Spleen (tissue), 11 donors: ENCODE data around the gene GPR50. TPM values are rescaled to one million over a fixed set of nuclear protein-coding genes. Genes with fewer than 3 reads are reported as not detected.

Experiments used
- DNase-seq: peaks from one replicate; pipeline ENCODE4 v3.0.0-alpha.2; 2020
- H3K27ac ChIP-seq, 8 donors: fragments of 200-600 bp; sonication (generic) in 7 of 8; 1 replicate in 4 of 8; 2 replicates in 4 of 8; pipeline versions ENCODE4 v1.5.0 to v1.8.0; 2016 to 2021; ENCODE audit warnings: inconsistent platforms in 4 of 8, mild to moderate bottlenecking in 4 of 8, moderate library complexity in 1 of 8
- H3K27me3 ChIP-seq, 7 donors: fragments of 200-600 bp; sonication (generic) in 6 of 7; replicated peaks in 1 of 7; 1 replicate in 4 of 7; 2 replicates in 3 of 7; pipeline versions ENCODE4 v1.5.0 to v1.8.0; 2016 to 2021; ENCODE audit warnings: inconsistent platforms in 3 of 7, mild to moderate bottlenecking in 1 of 7
- H3K36me3 ChIP-seq, 6 donors: fragments of 200-600 bp; sonication (generic) in 5 of 6; 1 replicate in 4 of 6; 2 replicates in 2 of 6; pipeline versions ENCODE4 v1.5.0 to v1.8.0; 2016 to 2021; ENCODE audit warnings: inconsistent platforms in 2 of 6
- H3K4me1 ChIP-seq, 6 donors: fragments of 200-600 bp; sonication (generic) in 5 of 6; 1 replicate in 3 of 6; 2 replicates in 3 of 6; pipeline versions ENCODE4 v1.5.0 to v1.8.0; 2016 to 2021; ENCODE audit warnings: inconsistent platforms in 3 of 6
- H3K4me3 ChIP-seq, 8 donors: fragments of 200-600 bp; sonication (generic) in 7 of 8; 1 replicate in 4 of 8; 2 replicates in 4 of 8; pipeline versions ENCODE4 v1.5.0 to v1.8.0; 2016 to 2021; ENCODE audit warnings: inconsistent platforms in 4 of 8, mild to moderate bottlenecking in 4 of 8, moderate library complexity in 2 of 8
- H3K9me3 ChIP-seq, 8 donors: fragments of 200-600 bp; sonication (generic) in 7 of 8; 1 replicate in 4 of 8; 2 replicates in 4 of 8; pipeline versions ENCODE4 v1.5.0 to v1.8.0; 2016 to 2021; ENCODE audit warnings: inconsistent platforms in 4 of 8
- CTCF ChIP-seq, 11 experiments: fragments of 200-600 bp in 7 of 11; fragments of 450-650 bp in 4 of 11; sonication (generic) in 4 of 11; IDR thresholded peaks in 8 of 11; conservative IDR thresholded peaks in 3 of 11; 1 replicate in 7 of 11; 2 replicates in 4 of 11; pipeline versions ENCODE4 v1.4.0 to v1.8.0; 2016 to 2021; ENCODE audit warnings: antibody characterized with exemption in 11 of 11, inconsistent platforms in 4 of 11, mild to moderate bottlenecking in 1 of 11
- POLR2A ChIP-seq, 3 donors: fragments of 450-650 bp; IDR thresholded peaks; one replicate each; pipeline ENCODE4 v1.5.1; 2017; ENCODE audit warnings: antibody characterized with exemption in 3 of 3, mild to moderate bottlenecking in 1 of 3
- POLR2AphosphoS5 ChIP-seq, 3 donors: sonication (generic); formaldehyde crosslinking; IDR thresholded peaks; one replicate each; pipeline ENCODE4 v1.5.1; 2017; ENCODE audit warnings: antibody characterized with exemption in 3 of 3
- WGBS, 5 donors: extraction: QIAGEN DNeasy Blood & Tissue Kit in 3 of 5; methylation state at CpG; one replicate each; pipeline versions ENCODE4 v1.1.5 to v1.1.7; 2013 to 2018; 5-methylcytosine and 5-hydroxymethylcytosine counted together
- intact Hi-C: fragments of 100-400 bp; cut with DNase I; formaldehyde crosslinking; loops from one replicate; pipeline ENCODE4 v1.15.0; 2023; ENCODE audit warnings: low total_unique reads
- polyA plus RNA-seq, 3 donors: library from polyadenylated mRNA; stranded (reverse); fragments of 200-250 nt; gene quantifications; one replicate each; pipeline ENCODE4 v1.2.1, GENCODE V29; 2013
- total RNA-seq, 7 donors: library from RNA; depleted of rRNA in 3 of 7; stranded (reverse); fragments of >200 nt in 3 of 7; fragmentation: NEBNext Ultra II Directional in 4 of 7; extraction: Animal tissue kit (Norgen Biotek cat#: 25700) in 4 of 7; gene quantifications; one replicate each; pipeline versions ENCODE4 v1.1.0 to v1.2.1, GENCODE V29; 2016 to 2021
- donor health status: healthy with polysubstance abuse.
- donor health status: DM: no; HTN: no; CAD: no; lungs with moderate emphysema.
- donor health status: DM: no; HTN: no; CAD: no.
- donor health status: Bipolar disorder and iron deficiency.
- donor health status: healthy.
- donor health status: DM: no; HTN: no; CAD: no.
- donor health status: DM: yes; HTN: yes; CAD: no.

The GPR50 gene
- total and polyA plus RNA-seq, 10 donors = not detected

DNA sequence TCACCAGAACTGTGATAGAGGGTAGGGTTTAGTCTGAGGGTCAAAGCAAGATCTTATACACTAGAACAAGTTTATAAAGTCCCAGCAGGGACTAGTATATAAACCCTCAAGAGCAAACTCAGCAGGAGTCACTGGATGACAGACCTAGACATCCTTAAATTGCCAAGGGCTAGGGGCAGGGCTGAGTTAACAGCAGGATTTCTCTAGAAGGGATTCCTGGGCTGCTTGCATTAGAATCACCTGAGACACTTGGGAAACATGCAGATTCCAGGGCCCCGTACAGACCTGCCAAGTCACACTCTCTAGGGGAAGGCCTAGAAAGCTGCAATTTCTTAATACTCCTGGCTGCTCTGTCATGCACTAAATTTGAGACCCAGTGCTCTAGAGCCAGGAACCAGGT lies 6.6 kb upstream of the GPR50 start:
- Histone ChIP-seq H3K27ac (no peak overlapping the region), H3K36me3 (no peaks in the 10 kb centered on the region), H3K9me3 (no peaks in the 10 kb centered on the region), H3K27me3 (peaks cover 0 to 16% (median 7%) of the 10 kb centered on the region in 7 donors), H3K4me3 (no peak overlapping the region), H3K4me1 (no peaks in the 10 kb centered on the region)
- TF ChIP-seq POLR2A (IDR thresholded peaks at IDR 0.05) (no peak), CTCF (IDR thresholded peaks at IDR 0.05 in 8 of 11, conservative IDR thresholded peaks at IDR 0.05 in 3 of 11) (no peak), POLR2AphosphoS5 (IDR thresholded peaks at IDR 0.05) (no peak)
- no peak for DNase-seq
- intact Hi-C loops = no loop called here
- 67 to 100% (median 87%) methylated on average over 1 of the region's 1 CpG for WGBS, 5 donors

DNA sequence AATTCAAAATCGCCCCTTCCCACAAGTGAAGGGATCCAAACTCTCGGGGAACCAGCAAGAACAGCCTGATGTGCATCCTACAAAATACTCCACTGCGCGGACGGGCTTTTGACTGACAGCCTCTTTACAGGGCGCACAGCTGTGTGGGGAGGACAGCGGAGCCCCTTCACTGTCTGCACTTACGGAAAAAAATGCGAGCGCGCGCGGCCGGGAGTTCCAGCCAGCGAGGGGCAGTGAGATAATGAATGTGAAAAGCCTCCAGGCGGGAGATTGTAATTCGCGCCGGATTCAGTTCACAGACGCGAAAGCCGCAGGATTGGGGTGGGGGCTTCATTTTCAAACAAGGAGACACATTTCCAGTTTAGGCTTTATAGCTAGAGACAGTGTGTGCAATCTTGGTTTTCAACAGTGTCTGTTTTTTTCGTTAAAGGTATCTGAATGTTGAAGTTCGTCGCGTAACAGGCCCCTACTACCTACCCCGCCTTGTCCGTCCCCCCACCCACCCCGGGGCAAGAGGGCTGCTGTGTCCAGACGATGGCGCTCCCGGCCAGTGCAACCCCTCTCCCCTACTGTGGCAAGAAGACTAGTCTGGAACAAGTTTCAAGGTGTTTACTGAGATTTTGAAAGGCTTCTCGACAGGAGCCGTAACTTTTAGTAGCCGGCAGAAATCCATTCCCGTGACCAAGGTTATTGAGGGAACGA lies 1.7 kb upstream of the GPR50 start:
- 3 to 56% (median 8%) methylated on average over 28 to 37 of the region's 37 CpGs for WGBS, 5 donors
- TF ChIP-seq POLR2A (IDR thresholded peaks at IDR 0.05) (no peak), POLR2AphosphoS5 (IDR thresholded peaks at IDR 0.05) (no peak), CTCF (IDR thresholded peaks at IDR 0.05 in 8 of 11, conservative IDR thresholded peaks at IDR 0.05 in 3 of 11) (no peak)
- H3K36me3 ChIP-seq = no peaks in the 10 kb centered on the region
- H3K4me1 ChIP-seq = peaks cover 0 to 18% (median 5%) of the 10 kb centered on the region in 6 donors
- no peak for DNase-seq
- intact Hi-C loops = no loop called here
- H3K4me3 ChIP-seq = no peak overlapping the region
- peaks cover 0 to 65% (median 38%) of the 10 kb centered on the region in 7 donors for H3K27me3 ChIP-seq
- H3K27ac ChIP-seq = no peak overlapping the region
- peaks cover 0 to 20% (median 0%) of the 10 kb centered on the region in 8 donors for H3K9me3 ChIP-seq

DNA sequence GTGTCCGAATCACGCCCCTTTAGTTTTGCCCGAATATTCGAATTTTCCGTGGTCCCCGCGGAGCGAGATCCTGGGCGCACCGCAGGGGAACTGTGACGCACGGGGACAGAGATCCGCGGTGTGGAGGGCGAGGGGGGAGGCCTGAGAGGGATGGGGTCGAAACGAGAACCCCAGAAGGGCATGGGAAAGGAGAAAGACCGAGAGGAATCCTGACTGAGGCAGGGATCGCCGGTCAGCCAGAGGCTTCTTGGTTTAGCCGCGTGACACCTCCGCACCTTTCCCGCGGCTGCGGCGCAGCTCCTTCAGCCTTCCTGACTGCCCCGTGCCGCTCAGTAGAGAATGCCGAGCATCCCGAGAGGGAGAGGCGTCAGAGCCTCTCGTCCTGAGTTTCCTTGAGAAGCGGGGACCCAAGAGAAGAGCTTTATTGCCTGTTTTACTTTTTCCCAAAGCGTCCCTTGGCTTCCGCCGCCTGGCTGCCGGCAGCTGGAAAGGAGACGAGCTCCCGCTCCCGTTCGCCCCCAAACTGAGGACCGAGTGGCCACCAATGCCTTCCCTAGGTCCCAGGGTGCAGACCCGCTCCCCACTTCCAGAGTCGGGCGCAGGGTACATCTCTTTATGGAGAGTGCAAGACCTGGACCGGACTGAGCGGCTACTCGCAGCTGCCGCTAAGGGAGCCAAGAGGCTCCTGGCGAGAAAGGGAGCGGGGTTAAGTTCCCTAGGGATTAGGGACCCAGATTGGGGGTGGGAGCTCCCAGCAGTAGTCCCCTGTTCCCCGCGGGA lies 911 bp upstream of the GPR50 start:
- Histone ChIP-seq H3K27ac (no peak overlapping the region), H3K27me3 (peaks cover 0 to 73% (median 38%) of the 10 kb centered on the region in 7 donors), H3K9me3 (peaks cover 0 to 20% (median 0%) of the 10 kb centered on the region in 8 donors), H3K4me1 (peaks cover 0 to 18% (median 5%) of the 10 kb centered on the region in 6 donors), H3K36me3 (no peaks in the 10 kb centered on the region), H3K4me3 (no peak overlapping the region)
- WGBS, 5 donors = 1 to 53% (median 11%) methylated on average over 21 to 54 of the region's 54 CpGs
- intact Hi-C loops = no loop called here
- DNase-seq = no peak
- no peak for TF ChIP-seq CTCF (IDR thresholded peaks at IDR 0.05 in 8 of 11, conservative IDR thresholded peaks at IDR 0.05 in 3 of 11)
- no peak for TF ChIP-seq POLR2AphosphoS5 (IDR thresholded peaks at IDR 0.05)
- TF ChIP-seq POLR2A (IDR thresholded peaks at IDR 0.05) = no peak
